Measurements from ENCODE around the gene MAPKAP1.

MAPKAP1 gene

DNA sequence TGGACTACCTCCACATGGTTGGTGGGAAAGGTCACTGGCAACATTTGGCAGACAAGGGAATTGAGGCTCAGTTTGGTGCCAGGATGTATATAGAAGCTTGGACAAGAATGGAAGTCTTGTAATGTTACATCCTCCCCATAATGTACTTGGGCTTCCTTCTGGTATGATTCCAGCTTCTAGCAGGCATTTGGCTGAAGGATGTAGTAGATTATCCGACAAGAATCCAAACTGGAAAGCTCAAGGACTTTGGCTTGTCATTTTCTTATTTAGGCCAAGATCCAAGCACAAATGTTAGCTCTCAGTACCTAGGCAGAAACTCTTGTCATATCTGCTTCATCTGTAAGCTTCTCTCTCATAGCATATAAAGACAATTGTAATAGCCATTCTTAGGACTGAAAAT, 209.1 kb downstream of the MAPKAP1 start:
- ChIA-PET CTCF (no interaction called here), POLR2A (no interaction called here)
- DNase-seq (ENCODE audit: extremely low spot score) = no peak
- TF ChIP-seq ZNF384 (IDR thresholded peaks at IDR 0.05) (no peak), HDGF (IDR thresholded peaks at IDR 0.05; ENCODE audit: borderline replicate concordance) (no peak), SUZ12 (IDR thresholded peaks at IDR 0.05) (no peak), FOXA1 (IDR thresholded peaks at IDR 0.05) (no peak), TARDBP (IDR thresholded peaks at IDR 0.05) (no peak), SP1 (IDR thresholded peaks at IDR 0.05) (no peak), ARNT (IDR thresholded peaks at IDR 0.05) (no peak), NFRKB (IDR thresholded peaks at IDR 0.05) (no peak), FOXK2 (IDR thresholded peaks at IDR 0.05) (no peak), L3MBTL2 (conservative IDR thresholded peaks at IDR 0.05) (no peak), PKNOX1 (IDR thresholded peaks at IDR 0.05) (no peak), FOXM1 (IDR thresholded peaks at IDR 0.05; ENCODE audit: borderline replicate concordance) (no peak), BHLHE40 (IDR thresholded peaks at IDR 0.05; ENCODE audit: borderline replicate concordance) (no peak)

GRCh38 chr9:125497478-125497877, 209.5 kb downstream of the MAPKAP1 start:
- TF ChIP-seq NFRKB (IDR thresholded peaks at IDR 0.05) = no peak
- TF ChIP-seq ELF4 (IDR thresholded peaks at IDR 0.05) = no peak
- no peak for TF ChIP-seq SUZ12 (IDR thresholded peaks at IDR 0.05)
- TF ChIP-seq L3MBTL2 (conservative IDR thresholded peaks at IDR 0.05) = no peak
- TF ChIP-seq PKNOX1 (IDR thresholded peaks at IDR 0.05) = no peak
- no peak for TF ChIP-seq ARNT (IDR thresholded peaks at IDR 0.05)
- TF ChIP-seq FOXK2 (IDR thresholded peaks at IDR 0.05) = no peak
- no peak for TF ChIP-seq CTBP1 (IDR thresholded peaks at IDR 0.05; ENCODE audit: borderline replicate concordance)
- TF ChIP-seq FOXM1 (IDR thresholded peaks at IDR 0.05; ENCODE audit: borderline replicate concordance) = no peak
- TF ChIP-seq HDGF (IDR thresholded peaks at IDR 0.05; ENCODE audit: borderline replicate concordance) = no peak
- TF ChIP-seq SP1 (IDR thresholded peaks at IDR 0.05) = no peak
- TF ChIP-seq ZNF384 (IDR thresholded peaks at IDR 0.05) = no peak
- TF ChIP-seq BHLHE40 (IDR thresholded peaks at IDR 0.05; ENCODE audit: borderline replicate concordance) = no peak
- no peak for TF ChIP-seq FOXA1 (IDR thresholded peaks at IDR 0.05)
- TF ChIP-seq LEF1 (IDR thresholded peaks at IDR 0.05; ENCODE audit: borderline replicate concordance) = no peak
- no peak for TF ChIP-seq TARDBP (IDR thresholded peaks at IDR 0.05)
- no peak for DNase-seq (ENCODE audit: extremely low spot score)
- ChIA-PET CTCF (no interaction called here), POLR2A (no interaction called here)

DNA sequence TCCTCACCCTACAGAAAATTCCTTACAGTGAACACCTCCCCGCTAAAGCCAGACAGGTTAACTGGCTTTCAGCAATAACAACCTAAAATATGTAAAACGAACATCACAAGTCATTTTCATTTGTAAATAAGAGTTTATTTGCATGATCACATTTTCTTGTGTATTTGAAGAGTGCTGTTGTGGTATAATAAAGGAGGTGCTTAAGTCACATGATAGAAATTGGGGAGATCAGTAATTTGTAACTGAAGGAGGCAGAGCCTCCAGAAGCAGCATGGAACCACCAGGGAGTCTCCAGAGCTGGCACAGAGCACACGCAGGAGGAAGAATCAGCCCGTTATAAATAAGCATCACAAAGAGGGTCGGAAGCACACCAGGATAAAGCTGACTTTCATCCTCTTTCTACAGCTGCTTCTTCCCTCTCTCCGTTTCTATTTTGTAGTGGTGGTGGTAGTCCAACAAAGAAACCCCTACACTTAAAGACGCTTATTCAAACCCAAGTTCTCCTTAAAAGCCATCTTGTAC, 210.6 kb downstream of the MAPKAP1 start:
- TF ChIP-seq FOXM1 (IDR thresholded peaks at IDR 0.05; ENCODE audit: borderline replicate concordance) = no peak
- TF ChIP-seq TARDBP (IDR thresholded peaks at IDR 0.05) = no peak
- TF ChIP-seq CTBP1 (IDR thresholded peaks at IDR 0.05; ENCODE audit: borderline replicate concordance) = no peak
- TF ChIP-seq ARNT (IDR thresholded peaks at IDR 0.05) = no peak
- TF ChIP-seq HDGF (IDR thresholded peaks at IDR 0.05; ENCODE audit: borderline replicate concordance) = no peak
- TF ChIP-seq SUZ12 (IDR thresholded peaks at IDR 0.05) = no peak
- TF ChIP-seq PKNOX1 (IDR thresholded peaks at IDR 0.05) = no peak
- TF ChIP-seq FOXA1 (IDR thresholded peaks at IDR 0.05) = no peak
- TF ChIP-seq LEF1 (IDR thresholded peaks at IDR 0.05; ENCODE audit: borderline replicate concordance) = no peak
- no peak for TF ChIP-seq NFRKB (IDR thresholded peaks at IDR 0.05)
- no peak for TF ChIP-seq ZNF384 (IDR thresholded peaks at IDR 0.05)
- TF ChIP-seq BHLHE40 (IDR thresholded peaks at IDR 0.05; ENCODE audit: borderline replicate concordance) = no peak
- no peak for TF ChIP-seq FOXK2 (IDR thresholded peaks at IDR 0.05)
- TF ChIP-seq ELF4 (IDR thresholded peaks at IDR 0.05) = no peak
- no peak for TF ChIP-seq L3MBTL2 (conservative IDR thresholded peaks at IDR 0.05)
- no peak for TF ChIP-seq SP1 (IDR thresholded peaks at IDR 0.05)
- DNase-seq (ENCODE audit: extremely low spot score) = no peak
- POLR2A ChIA-PET = no interaction called here
- CTCF ChIA-PET = no interaction called here

GRCh38 chr9:125495172-125496119, 211.6 kb downstream of the MAPKAP1 start:
- ChIA-PET POLR2A (no interaction called here), CTCF (no interaction called here)
- TF ChIP-seq ELF4 (IDR thresholded peaks at IDR 0.05) (no peak), TARDBP (IDR thresholded peaks at IDR 0.05) (no peak), NFRKB (IDR thresholded peaks at IDR 0.05) (no peak), LEF1 (IDR thresholded peaks at IDR 0.05; ENCODE audit: borderline replicate concordance) (no peak), PKNOX1 (IDR thresholded peaks at IDR 0.05) (no peak), HDGF (IDR thresholded peaks at IDR 0.05; ENCODE audit: borderline replicate concordance) (no peak), SP1 (IDR thresholded peaks at IDR 0.05) (no peak), L3MBTL2 (conservative IDR thresholded peaks at IDR 0.05) (no peak), CTBP1 (IDR thresholded peaks at IDR 0.05; ENCODE audit: borderline replicate concordance) (no peak), FOXM1 (IDR thresholded peaks at IDR 0.05; ENCODE audit: borderline replicate concordance) (no peak), FOXA1 (IDR thresholded peaks at IDR 0.05) (no peak)
- DNase-seq (ENCODE audit: extremely low spot score) = no peak

- CTCF ChIA-PET = no interaction called here
These were observed 212.4 kb downstream of the MAPKAP1 start for GRCh38 chr9:125494653-125494915.

More at GRCh38 chr9:125494653-125494915, 212.4 kb downstream of the MAPKAP1 start:
- POLR2A ChIA-PET = no interaction called here
- no peak for DNase-seq (ENCODE audit: extremely low spot score)
- TF ChIP-seq ELF4 (IDR thresholded peaks at IDR 0.05) (no peak), PKNOX1 (IDR thresholded peaks at IDR 0.05) (no peak), ZNF384 (IDR thresholded peaks at IDR 0.05) (no peak), NFRKB (IDR thresholded peaks at IDR 0.05) (no peak), HDGF (IDR thresholded peaks at IDR 0.05; ENCODE audit: borderline replicate concordance) (no peak), TARDBP (IDR thresholded peaks at IDR 0.05) (no peak), ARNT (IDR thresholded peaks at IDR 0.05) (no peak), BHLHE40 (IDR thresholded peaks at IDR 0.05; ENCODE audit: borderline replicate concordance) (no peak), FOXK2 (IDR thresholded peaks at IDR 0.05) (no peak), LEF1 (IDR thresholded peaks at IDR 0.05; ENCODE audit: borderline replicate concordance) (no peak), SUZ12 (IDR thresholded peaks at IDR 0.05) (no peak), CTBP1 (IDR thresholded peaks at IDR 0.05; ENCODE audit: borderline replicate concordance) (no peak), FOXA1 (IDR thresholded peaks at IDR 0.05) (no peak)

Data from HEK293T (cell line).